G401 (cell line): ENCODE measurements around the gene DOCK2. TPM values are rescaled to one million over a fixed set of nuclear protein-coding genes. Genes with fewer than 3 reads are reported as not detected.
"Not testable (repeated sequence)": the region's sequence is repeated elsewhere in the genome, so short reads cannot be mapped to it uniquely, and the experiment has no call there.

Experiments
- DNase-seq: peaks from one replicate; pipeline ENCODE4 v3.0.0-alpha.2; 2015; ENCODE audit warnings: low spot score
- in situ Hi-C: cut with HindIII; loops from 2 replicates; pipeline ENCODE4 v1.10.0; 2016; ENCODE audit warnings: low sequenced_read_pairs, mixed read lengths
- total RNA-seq: library from RNA; depleted of rRNA; stranded (reverse); fragments of >200 nt; shearing (Covaris generic); gene quantifications from 2 replicates; pipeline ENCODE4 v1.2.3, GENCODE V29; 2014

DOCK2 gene
- total RNA-seq, 1 experiment from 2014 or later: not detected

DNA sequence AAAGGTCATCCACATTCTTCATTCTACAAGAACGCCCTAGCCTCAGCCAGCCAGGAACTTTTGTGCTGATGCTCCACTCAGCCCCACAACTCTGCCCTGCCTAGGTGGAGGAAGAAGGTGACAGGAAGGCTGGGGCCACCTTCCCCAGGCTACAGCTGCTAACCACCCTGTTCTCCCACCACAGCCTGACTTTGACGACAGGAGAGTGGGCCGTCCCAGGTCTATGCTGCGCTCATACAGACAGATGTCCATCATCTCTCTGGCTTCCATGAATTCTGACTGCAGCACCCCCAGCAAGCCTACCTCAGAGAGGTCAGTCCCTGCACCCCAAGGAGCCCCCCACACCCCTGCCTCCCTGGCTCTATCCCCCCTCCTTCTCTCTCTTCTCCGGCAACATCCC, 440.5 kb downstream of the DOCK2 start:
- DNase-seq: no peak

DNA sequence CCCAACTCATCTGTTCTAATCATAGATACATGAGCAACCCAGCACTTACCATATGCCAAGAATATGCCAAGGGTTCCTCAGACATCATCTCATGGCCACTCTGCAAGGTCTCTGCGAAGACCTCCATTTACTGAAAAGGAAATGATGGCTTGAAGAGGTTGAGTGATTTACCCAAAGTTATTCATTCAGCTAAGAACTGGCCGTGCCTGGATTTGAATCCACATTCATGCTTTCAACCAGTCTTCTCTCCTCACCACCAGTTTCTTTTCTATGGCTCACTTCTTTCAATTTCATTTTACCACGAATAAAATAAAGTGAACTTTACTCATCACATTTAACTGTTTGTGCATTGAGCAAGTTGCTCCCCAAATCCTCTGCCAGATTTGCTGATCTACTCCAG, 441.4 kb downstream of the DOCK2 start:
- no peak for DNase-seq
- in situ Hi-C loops: no loop called here

More for the DNA sequence above, 440.5 kb downstream of the DOCK2 start:
- in situ Hi-C loops: no loop called here

DNA sequence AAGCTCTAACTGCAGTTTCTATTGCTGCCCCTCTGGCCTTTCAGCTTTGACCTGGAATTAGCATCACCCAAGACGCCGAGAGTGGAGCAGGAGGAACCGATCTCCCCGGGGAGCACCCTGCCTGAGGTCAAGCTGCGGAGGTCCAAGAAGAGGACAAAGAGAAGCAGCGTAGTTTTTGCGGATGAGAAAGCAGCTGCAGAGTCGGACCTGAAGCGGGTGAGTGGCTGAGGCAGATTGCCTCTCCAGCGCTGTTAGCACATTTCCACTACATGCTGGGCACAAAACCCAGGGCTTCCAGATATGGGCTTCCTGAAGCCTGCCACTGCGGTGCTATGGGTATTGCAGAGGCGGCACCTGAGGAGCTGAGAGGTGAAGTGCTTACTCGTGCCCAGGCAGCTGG, 441.9 kb downstream of the DOCK2 start:
- DNase-seq: no peak
- in situ Hi-C loops: no loop called here

DNA sequence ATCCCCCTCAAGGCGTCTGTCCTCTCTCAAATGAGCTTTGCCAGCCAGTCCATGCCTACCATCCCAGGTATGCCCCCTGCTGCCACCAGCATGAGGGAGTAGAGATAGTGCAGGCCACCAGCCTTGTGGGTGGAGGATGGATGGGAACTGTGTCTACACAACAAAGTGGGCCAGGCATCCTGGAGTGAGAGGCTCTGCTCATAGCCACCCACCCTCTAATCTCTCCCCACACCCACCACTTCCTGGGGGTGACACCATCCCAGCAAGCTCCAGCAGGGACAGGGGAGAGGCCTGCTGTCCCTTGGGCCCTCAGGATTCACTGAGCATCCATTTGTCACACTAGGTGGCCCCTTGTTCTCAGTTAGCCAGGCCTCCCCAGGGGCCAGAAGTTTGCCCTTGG, 443.1 kb downstream of the DOCK2 start:
- DNase-seq: no peak
- in situ Hi-C loops: no loop called here

DNA sequence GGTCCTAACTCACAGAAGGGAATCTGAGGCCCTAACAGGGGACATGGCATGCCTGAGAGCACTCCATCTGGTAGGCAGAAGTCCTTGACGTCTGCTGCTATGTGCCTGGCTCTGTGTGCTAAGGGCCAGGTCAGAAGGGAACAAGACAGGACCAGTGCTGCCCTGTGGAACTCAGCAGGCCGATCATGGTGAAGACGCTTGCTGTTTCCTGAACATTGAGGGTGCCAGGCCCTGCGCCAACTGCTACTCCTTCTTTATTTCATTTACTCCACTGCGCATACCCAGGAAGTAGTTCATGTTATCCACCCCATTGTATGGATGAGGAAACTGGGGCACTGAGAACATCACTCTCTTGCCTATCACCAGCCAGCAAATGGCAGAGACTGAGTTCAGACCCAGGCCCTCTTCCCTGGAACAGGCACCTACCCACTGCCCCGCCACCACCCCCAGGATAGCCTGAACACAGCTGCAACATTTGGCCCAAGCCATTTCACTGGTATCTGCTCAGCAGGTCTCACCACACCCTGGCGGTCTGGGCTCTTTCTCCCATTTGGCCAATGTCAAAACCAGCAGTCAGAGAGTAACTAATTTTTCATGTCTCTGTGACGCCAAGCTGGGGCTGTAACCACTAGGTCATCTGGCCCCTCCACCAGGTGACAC, 443.8 kb downstream of the DOCK2 start:
- in situ Hi-C loops: no loop called here

DNA sequence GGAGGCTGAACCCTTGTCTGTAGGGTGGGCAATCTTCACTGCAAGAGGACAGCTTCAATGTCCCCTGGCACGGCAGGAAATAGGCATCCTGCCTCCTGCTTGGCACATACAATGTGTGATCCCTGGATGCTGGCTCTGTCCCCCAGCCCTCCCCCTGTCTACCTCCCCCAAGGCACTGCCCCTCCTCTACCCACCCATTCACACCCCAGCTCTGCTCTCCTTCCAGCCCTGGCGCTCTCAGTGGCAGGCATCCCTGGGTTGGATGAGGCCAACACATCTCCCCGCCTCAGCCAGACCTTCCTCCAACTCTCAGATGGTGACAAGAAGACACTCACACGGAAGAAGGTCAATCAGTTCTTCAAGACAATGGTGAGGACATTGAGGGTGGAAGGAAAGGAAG, 444.5 kb downstream of the DOCK2 start:
- DNase-seq: no peak
- in situ Hi-C loops: no loop called here

More for the DNA sequence above, 443.8 kb downstream of the DOCK2 start:
- no peak for DNase-seq

DNA sequence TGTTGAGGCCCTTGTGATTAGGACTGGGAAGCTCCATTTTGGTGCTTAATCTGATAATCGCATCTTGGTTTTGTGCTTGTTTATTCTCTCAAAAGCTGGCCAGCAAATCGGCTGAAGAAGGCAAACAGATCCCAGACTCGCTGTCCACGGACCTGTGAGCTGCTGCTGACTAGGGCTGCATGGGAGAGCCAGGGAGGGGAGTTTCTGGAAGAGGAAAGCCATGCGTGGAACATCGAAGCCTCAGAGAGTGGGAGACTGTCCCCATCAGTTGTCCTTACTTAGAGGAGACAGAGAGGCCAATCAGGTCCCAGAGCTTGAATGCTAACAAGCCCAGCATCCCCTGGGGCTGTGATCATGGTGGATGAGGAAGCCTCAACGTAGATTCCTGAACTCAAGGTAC, 445.6 kb downstream of the DOCK2 start:
- DNase-seq: no peak
- in situ Hi-C loops: no loop called here

DNA sequence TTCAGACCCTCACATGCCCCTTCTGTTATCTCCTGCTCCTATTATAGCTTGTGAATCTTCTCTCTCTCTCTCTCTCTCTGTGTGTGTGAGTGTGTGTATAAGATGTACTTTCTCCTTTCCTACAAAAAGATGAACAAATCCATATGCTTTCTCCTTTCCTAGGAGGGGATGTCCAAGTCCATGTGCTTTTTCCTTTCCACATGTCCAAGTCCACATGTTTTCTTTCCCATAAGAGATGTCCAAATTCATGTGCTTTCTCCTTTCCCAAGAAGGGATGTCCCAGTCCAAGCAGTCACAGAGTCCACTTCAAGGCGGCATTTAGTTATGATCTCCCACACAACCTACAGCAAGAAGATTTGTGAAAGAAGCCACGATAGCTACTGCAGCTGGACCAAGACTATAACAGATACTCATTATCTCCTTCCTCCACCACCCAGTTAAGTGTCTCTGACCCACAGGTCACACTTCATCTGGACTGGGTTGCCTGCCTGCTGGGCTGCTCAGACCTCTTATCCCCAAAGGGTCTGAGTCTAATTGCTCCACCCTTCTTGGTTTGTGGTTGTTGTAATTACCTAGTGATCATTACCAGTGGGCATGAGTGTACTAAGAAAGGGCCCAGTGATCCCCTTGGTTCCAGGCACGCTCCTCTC, 450.2 kb downstream of the DOCK2 start:
- in situ Hi-C loops: no loop called here
- no peak for DNase-seq

DNA sequence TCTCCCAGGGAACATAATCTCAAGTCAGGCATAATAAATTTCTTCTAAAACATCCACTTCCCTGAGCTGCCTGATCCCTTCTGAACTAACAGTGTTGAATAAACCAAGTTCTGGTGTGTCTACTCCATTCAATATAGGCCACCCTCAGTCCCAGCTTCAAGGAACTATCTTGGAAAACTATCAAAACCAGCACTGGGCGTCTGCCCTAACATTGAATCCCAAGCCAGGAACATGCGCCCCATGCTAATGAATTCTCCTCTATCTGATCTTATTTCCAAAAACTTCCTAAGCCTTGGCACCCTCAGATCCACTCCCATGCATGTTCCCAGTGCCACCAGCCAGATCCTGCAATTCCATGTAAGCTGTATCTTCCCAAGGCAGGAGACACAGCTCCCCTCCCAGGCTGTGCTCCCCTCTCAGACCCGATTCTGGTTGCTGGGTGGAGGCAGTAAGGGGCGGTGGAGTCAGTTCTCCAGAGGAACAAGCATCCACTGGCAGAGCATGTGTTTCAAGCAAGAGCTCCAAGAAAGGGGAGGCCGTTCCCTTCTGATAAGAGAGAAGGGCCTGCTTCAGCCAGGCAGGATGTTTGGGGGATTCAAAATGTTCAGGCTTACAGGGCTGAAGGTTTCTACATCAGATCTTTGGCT, 455.5 kb downstream of the DOCK2 start:
- DNase-seq: no peak
- in situ Hi-C loops: no loop called here

DNA sequence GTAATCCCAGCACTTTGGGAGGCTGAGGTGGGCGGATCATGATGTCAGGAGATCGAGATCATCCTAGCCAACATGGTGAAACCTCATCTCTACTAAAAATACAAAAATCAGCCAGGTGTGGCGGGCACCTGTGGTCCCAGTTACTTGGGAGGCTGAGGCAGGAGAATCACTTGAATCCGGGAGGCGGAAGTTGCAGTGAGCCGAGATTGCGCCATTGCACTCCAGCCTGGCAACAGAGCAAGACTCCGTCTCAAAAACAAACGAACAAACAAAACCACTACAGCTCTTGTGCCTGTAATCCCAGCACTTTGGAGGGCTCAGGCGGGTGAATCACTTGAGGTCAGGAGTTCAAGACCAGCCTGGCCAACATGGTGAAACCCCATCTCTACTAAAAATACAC, 457.3 kb downstream of the DOCK2 start:
- in situ Hi-C loops, DNase-seq: not testable (repeated sequence)

DNA sequence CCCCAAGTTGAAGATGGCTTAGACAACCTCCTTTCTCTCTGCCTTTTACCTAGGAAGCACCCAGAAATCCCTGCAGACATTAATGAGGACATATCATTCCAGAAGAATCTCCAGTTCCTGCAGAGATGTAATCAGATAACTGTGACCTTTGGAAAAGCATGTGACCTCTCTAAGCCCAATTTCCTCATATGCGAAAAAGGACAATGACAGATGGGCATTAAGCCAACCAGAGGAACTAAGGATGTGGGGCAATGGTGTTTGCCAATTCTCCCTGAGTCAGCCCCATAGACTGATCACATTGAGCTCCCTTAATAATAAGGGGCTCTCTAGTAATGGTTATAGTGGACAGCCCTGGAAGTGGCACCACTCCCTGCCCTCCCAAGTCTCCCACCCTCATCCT, 458.6 kb downstream of the DOCK2 start:
- DNase-seq: no peak
- in situ Hi-C loops: no loop called here

DNA sequence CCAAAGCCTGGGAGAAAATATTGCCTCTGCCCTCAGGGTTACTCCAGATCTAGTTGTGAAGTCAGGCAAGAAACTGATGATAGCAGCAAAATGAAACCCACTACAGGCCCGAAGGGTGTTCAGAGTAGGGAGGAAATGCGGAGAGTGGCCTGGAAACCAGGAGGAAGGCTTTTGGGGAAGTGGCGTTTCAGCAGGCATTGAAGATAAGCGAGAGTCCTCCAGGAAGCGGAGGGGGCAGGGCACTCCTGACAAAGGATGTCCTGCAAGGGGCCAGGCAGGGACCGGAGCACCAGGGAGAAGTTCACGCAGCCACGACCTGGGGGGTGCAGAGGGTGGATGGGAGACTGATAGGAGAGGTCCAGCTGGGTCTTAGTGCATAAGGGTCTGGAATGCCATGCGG, 460.9 kb downstream of the DOCK2 start:
- no peak for DNase-seq
- in situ Hi-C loops: no loop called here

DNA sequence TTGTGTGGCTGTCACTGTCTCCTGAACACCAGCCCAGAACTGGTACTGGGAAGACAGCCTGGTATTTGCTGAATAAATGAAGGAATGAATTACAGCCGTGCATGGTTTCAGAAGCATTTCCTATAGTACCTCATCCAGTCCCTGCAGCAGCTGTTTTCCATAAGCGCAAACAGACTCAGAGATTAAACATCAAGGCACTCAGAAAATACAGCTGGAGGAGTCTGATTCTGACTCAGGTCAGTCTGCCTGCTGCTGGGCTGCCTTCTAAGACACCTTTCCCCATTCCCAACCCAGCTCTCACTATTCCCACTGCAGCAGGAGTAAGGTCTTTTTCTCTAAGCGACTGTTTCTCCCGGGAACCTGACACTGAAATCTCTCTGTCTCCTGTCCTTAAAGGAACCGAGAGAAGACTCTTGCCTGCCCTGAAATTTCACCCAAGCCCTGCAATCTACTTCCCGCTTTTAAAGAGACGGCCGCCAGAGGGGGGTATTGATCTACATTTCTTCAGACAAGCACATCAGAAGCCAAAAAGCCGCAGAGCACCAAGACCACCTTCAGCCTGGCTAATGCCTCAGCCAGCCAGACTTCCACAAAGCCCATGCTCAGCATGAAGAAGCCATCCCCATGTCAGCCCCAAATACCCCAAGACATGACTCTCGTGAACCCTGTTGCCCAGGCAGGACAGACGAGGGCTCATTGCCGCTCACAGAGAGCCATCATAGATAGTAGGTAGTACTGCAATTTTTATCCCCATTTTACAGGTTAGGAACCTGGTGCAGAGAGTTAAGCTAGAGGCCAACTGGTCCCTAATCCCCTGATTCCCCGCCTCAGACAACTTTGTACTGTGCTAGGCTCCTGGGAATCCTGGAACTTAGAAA, 463.2 kb downstream of the DOCK2 start:
- in situ Hi-C loops: no loop called here
- peak; percentile 56 for DNase-seq

DNA sequence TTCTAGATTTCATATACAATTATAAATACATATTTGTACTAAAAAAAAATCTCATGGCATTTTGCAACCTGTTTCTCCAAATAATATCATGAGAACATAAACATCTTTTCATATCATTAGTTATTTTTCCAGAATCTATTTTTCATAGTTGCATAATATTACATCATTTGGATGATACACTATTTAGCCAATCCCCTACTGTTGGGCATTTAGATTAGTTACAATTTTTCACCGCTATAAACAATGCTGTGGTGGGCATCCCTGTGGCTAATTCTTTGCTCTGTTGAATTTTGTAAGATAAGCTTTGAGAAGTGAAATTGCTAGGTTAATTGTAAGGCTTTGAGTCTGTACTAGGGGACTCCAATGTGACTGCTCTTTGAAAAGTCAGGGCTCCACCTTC, 466.4 kb downstream of the DOCK2 start:
- in situ Hi-C loops: no loop called here
- no peak for DNase-seq

DNA sequence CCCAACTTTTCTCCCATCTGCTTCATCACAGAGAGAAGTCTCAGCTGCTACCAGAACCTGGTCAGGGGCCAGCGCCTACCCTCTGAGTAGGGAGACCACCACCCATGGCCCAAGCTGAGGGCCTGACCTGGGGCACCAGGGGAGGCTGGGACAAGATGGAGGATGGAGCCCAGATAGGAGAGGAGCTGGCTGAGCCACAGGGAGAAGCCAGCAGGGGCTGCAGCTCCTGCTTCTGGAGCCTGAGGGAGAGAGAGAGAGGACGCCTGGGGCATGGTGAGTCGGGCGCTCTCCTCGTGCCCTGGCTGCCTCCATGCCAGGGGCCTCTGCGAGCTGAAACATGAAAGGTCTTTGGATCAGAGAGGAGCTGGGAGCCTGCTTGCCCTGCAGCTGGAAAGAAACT, 467.2 kb downstream of the DOCK2 start:
- DNase-seq: no peak
- in situ Hi-C loops: no loop called here

DNA sequence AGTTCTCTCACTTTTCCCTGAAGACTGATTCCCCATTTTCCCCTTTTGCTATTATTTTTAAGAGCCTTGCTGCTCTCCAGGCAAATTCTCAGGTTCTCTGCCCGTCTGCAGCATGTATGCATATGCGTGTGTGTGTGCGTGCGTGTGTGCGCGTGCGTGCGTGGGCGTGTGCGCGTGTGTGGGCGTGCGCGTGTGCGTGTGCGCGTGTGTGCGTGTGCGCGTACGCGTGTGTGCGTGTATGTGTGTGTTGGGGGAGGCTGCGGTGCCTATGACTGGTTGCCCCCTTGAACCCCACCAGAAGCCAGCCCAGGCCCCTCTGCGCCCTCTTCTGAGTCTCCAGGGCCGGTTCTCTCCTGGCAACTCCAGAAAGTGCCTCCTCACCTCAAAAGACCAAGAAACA, 467.6 kb downstream of the DOCK2 start:
- no peak for DNase-seq
- in situ Hi-C loops: no loop called here

DNA sequence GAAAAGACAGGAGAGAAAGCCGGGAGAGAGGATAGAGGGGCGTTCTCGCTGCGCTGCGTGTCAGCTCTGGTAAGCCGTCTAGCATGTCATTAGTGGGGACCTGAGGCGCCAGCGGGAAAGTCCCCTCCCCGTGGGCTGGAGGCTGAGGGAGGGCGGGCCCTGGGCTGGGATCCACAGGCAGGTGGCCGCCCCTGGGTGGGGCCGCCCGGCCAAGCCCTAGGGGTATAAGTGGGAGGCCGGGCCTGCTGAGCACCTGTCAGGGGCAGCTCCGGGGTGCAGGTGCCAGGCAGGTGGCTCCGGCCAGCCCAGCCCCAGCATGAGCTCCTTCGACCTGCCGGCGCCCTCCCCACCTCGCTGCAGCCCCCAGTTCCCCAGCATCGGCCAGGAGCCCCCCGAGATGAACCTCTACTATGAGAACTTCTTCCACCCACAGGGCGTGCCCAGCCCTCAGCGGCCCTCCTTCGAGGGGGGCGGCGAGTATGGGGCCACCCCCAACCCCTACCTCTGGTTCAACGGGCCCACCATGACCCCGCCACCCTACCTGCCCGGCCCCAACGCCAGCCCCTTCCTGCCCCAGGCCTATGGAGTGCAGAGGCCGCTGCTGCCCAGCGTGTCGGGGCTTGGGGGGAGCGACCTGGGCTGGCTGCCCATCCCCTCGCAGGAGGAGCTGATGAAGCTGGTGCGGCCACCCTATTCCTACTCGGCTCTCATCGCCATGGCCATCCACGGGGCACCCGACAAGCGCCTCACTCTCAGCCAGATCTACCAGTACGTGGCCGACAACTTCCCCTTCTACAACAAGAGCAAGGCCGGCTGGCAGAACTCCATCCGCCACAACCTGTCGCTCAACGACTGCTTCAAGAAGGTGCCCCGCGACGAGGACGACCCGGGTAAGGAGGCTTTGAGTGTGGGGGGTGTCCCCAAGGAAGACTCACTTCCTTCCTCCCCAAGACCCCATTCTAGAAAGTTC, 468.9 kb downstream of the DOCK2 start, which contains the start of gene FOXI1:
Gene FOXI1, plus strand, starts transcription at position 256 of the 970 bp plus-strand sequence. Its CDS starts 61 bp downstream, at position 317.
- no peak for DNase-seq

DNA sequence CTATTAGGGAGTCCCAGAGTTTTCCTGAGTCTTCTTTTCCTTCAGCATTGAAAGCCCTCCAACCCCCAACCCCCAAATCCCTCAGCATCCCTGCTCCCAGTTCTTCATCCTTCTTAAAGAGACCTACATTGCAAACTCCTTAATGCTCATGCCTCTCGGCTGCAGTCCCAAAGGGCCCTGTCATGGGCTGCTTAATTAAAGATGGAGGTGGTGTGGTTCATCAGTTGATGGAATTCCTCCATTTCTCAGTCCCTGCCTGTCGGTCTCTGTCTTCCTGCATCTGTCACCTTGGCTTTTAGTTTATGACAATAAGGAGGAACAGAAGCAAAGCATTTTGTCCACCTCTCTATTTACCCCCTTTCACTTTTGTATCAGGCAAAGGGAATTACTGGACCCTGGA, 470.6 kb downstream of the DOCK2 start:
- in situ Hi-C loops: no loop called here
- DNase-seq: no peak

More for the DNA sequence above, 468.9 kb downstream of the DOCK2 start, which contains the start of gene FOXI1:
- in situ Hi-C loops: no loop called here
